Muscle of leg (tissue), 11 donors: ENCODE data around the gene CCT6A. TPM values are rescaled to one million over a fixed set of nuclear protein-coding genes. Genes with fewer than 3 reads are reported as not detected.
"Not testable (repeated sequence)": the region's sequence is repeated elsewhere in the genome, so short reads cannot be mapped to it uniquely, and the experiment has no call there.

Source experiments
- DNase-seq: peaks from one replicate; pipeline ENCODE4 v3.0.0; 2013
- H3K27ac ChIP-seq: one replicate; pipeline ENCODE4 v1.5.1; 2013; ENCODE audit warnings: mild to moderate bottlenecking, low read length, control low read depth
- H3K27me3 ChIP-seq: one replicate; pipeline ENCODE4 v1.6.1; 2013; ENCODE audit warnings: low read length; ENCODE audit not compliant: control insufficient read depth, insufficient read depth
- H3K36me3 ChIP-seq: one replicate; pipeline ENCODE4 v1.6.1; 2013; ENCODE audit warnings: low read length; ENCODE audit not compliant: control insufficient read depth, insufficient read depth
- H3K4me1 ChIP-seq: one replicate; pipeline ENCODE4 v1.6.1; 2013; ENCODE audit warnings: low read length; ENCODE audit not compliant: control insufficient read depth, insufficient read depth
- H3K4me3 ChIP-seq: one replicate; pipeline ENCODE4 v1.5.1; 2013; ENCODE audit warnings: low read length, control low read depth
- H3K9me3 ChIP-seq: replicated peaks from 2 replicates; pipeline ENCODE4 v1.6.1; 2013; ENCODE audit warnings: low read depth, low read length; ENCODE audit not compliant: control insufficient read depth
- WGBS: methylation state at CpG from one replicate; pipeline ENCODE4 v1.1.5; 2013; ENCODE audit warnings: missing lambda C conversion rate; ENCODE audit not compliant: insufficient coverage; 5-methylcytosine and 5-hydroxymethylcytosine counted together
- polyA plus RNA-seq, 8 donors: library from polyadenylated mRNA; unstranded; fragments of 120-200 nt; gene quantifications; one replicate each; pipeline versions ENCODE4 v1.2.1 to v1.2.3, GENCODE V29; 2013; ENCODE audit warnings: inconsistent platforms in 1 of 8, low replicate concordance in 1 of 8; ENCODE audit not compliant: insufficient read length in 8 of 8, insufficient read depth in 1 of 8
- total RNA-seq: library from RNA; stranded (reverse); fragments of 120-200 nt; gene quantifications from one replicate; pipeline ENCODE4 v1.2.4, GENCODE V29; 2013

The CCT6A gene
- total and polyA plus RNA-seq, 9 donors, result 103 to 159 (median 143) TPM

GRCh38 chr7:56048245-56048644 lies 3.3 kb upstream of the CCT6A start:
- H3K4me1 ChIP-seq, result peaks cover 12% of the 10 kb centered on the region

DNA sequence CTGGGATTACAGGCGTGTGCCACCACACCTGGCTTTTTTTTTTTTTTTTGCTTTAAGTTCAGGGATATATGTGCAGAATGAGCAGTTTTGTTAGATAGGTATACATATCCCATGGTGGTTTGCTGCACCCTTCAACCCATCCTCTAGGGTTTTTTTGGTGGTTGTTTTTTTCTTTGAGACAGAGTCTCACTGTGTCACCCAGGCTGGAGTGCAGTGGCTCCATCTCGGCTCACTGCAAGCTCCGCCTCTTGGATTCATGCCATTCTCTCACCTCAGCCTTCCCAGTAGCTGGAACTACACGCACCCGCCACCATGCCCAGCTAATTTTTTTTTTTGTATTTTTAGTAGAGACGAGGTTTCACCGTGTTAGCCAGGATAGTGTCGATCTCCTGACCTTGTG lies 2.8 kb upstream of the CCT6A start:
- H3K9me3 ChIP-seq, H3K36me3 ChIP-seq, DNase-seq, H3K27ac ChIP-seq, H3K27me3 ChIP-seq, H3K4me3 ChIP-seq: not testable (repeated sequence)
- peaks cover 12% of the 10 kb centered on the region for H3K4me1 ChIP-seq
- no CpG with 5 or more reads among the region's 8 CpGs for WGBS

More at GRCh38 chr7:56048245-56048644, 3.3 kb upstream of the CCT6A start:
- no peaks in the 10 kb centered on the region for H3K9me3 ChIP-seq
- H3K4me3 ChIP-seq, result no peak overlapping the region
- H3K36me3 ChIP-seq, result peaks cover 5% of the 10 kb centered on the region
- no CpG with 5 or more reads among the region's 1 CpG for WGBS
- no peaks in the 10 kb centered on the region for H3K27me3 ChIP-seq
- no peak for DNase-seq
- no peak overlapping the region for H3K27ac ChIP-seq

DNA sequence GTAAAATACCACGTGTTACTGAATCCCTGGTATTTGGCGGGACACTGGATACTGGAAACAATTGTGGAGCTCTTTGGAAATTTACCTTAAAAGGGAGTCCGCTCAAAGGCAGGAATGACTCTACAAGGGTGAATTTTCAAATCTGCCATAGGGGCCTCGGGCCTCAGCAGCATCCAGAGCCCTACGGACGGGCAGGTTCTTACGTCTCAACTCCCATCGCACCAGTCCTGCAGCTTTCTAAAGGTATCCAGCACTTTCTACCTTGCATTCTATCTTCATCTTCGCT lies 569 bp upstream of the CCT6A start:
- Histone ChIP-seq H3K4me3 (peak overlapping the region; percentile 98), H3K27me3 (no peaks in the 10 kb centered on the region), H3K9me3 (no peaks in the 10 kb centered on the region), H3K4me1 (peaks cover 12% of the 10 kb centered on the region), H3K27ac (peak overlapping the region; percentile 97), H3K36me3 (peaks cover 16% of the 10 kb centered on the region)
- 3% methylated on average over 6 of the region's 9 CpGs for WGBS
- no peak for DNase-seq

- Histone ChIP-seq H3K4me3 (no peak overlapping the region), H3K4me1 (peaks cover 12% of the 10 kb centered on the region), H3K27me3 (no peaks in the 10 kb centered on the region), H3K9me3 (no peaks in the 10 kb centered on the region), H3K36me3 (peaks cover 32% of the 10 kb centered on the region), H3K27ac (no peak overlapping the region)
- 84% methylated on average over 8 of the region's 9 CpGs for WGBS
- DNase-seq, result no peak
Observed at GRCh38 chr7:56053379-56053778, 1.8 kb downstream of the CCT6A start.

- DNase-seq, result no peak
- Histone ChIP-seq H3K27ac (no peak overlapping the region), H3K9me3 (no peaks in the 10 kb centered on the region), H3K4me1 (peaks cover 12% of the 10 kb centered on the region), H3K27me3 (no peaks in the 10 kb centered on the region), H3K4me3 (no peak overlapping the region), H3K36me3 (peaks cover 38% of the 10 kb centered on the region)
- WGBS, result no CpG with 5 or more reads among the region's 2 CpGs
Observed at GRCh38 chr7:56053993-56054392, 2.4 kb downstream of the CCT6A start.

- Histone ChIP-seq H3K4me3 (no peak overlapping the region), H3K4me1 (no peaks in the 10 kb centered on the region), H3K27ac (no peak overlapping the region), H3K36me3 (peaks cover 45% of the 10 kb centered on the region), H3K9me3 (no peaks in the 10 kb centered on the region), H3K27me3 (no peaks in the 10 kb centered on the region)
- WGBS, result no CpG with 5 or more reads among the region's 2 CpGs
- DNase-seq, result no peak
Observed at GRCh38 chr7:56062382-56062781, 10.8 kb downstream of the CCT6A start.

DNA sequence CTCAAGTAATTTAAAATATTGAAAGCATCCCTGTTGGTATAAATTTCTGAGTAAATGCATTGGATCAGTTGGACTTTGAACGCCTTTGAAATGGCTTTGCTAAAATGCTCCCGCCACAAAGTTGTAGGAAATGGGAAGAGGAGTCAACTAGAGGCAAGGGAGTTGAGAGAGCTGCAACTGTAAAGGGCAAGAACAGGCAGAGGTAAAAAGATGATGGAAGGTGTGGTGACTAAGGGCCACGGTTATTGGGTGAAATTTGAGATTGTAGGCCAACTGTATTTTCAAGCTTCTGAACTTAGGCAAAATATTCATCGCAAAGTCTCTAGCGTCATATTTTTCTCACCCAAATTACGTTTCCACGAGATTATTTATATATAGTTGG lies 11.9 kb downstream of the CCT6A start:
- no peak overlapping the region for H3K4me3 ChIP-seq
- no peaks in the 10 kb centered on the region for H3K27me3 ChIP-seq
- no peaks in the 10 kb centered on the region for H3K4me1 ChIP-seq
- H3K36me3 ChIP-seq, result peaks cover 41% of the 10 kb centered on the region
- WGBS, result 91% methylated on average over 2 of the region's 7 CpGs
- peak overlapping the region; percentile 95 for H3K27ac ChIP-seq
- no peak for DNase-seq
- no peaks in the 10 kb centered on the region for H3K9me3 ChIP-seq

DNA sequence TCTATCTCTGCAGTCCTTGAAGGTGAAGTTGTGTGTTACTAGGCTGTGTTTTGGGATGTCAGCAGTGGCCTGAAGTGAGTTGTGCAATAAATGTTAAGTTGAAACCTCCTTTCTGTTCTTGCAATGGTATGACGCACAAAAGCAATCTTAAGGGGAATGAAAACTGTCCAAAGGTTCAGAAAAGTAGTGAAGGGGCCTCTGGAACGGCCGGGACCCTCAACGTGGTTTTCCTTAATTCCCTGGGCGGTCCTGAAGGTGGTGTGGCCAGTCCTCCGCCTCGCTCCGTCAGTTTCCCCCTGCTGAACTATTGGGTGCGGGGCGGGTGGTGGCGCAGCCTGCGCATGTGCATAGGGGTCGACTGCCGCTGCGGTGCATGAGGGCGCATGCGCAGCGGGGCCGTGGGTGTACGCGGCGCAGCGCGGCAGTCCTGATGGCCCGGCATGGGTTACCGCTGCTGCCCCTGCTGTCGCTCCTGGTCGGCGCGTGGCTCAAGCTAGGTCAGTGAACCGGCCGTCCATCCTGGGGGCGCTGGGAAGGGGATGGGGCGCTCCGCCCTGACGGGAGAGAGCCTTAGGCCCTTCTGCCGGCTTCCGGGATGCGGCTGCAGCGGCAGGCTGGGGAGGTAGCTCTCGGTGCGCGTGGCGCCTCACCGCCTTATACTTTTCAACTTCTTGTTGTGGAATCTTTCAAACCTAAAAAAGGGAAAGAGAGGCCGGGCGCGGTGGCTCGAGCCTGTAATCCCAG lies 12.5 kb downstream of the CCT6A start, which contains the start of gene SUMF2:
Gene SUMF2, plus strand, starts transcription at position 405 of the 744 bp plus-strand sequence. Its CDS starts 26 bp downstream, at position 431.
- Histone ChIP-seq H3K36me3 (peaks cover 42% of the 10 kb centered on the region), H3K4me3 (peak within 1 kb of the TSS; percentile 89), H3K4me1 (no peaks in the 10 kb centered on the region), H3K27me3 (no peaks in the 10 kb centered on the region), H3K27ac (peak within 1 kb of the TSS; percentile 95), H3K9me3 (no peaks in the 10 kb centered on the region)
- WGBS, result under 1% methylated on average over 45 of the region's 49 CpGs
- peak; percentile 96 for DNase-seq

GRCh38 chr7:56066376-56066775 lies 14.8 kb downstream of the CCT6A start:
- H3K27ac ChIP-seq, H3K9me3 ChIP-seq, H3K4me3 ChIP-seq, DNase-seq, H3K27me3 ChIP-seq, H3K4me1 ChIP-seq: not testable (repeated sequence)
- WGBS, result 96% methylated on average over 9 of the region's 13 CpGs
- peaks cover 41% of the 10 kb centered on the region for H3K36me3 ChIP-seq

GRCh38 chr7:56074371-56074791 lies 22.8 kb downstream of the CCT6A start:
- no peak overlapping the region for H3K27ac ChIP-seq
- H3K9me3 ChIP-seq, result no peaks in the 10 kb centered on the region
- 8% methylated on average over 9 of the region's 19 CpGs for WGBS
- DNase-seq, result peak; percentile 87
- H3K4me3 ChIP-seq, result no peak overlapping the region
- no peaks in the 10 kb centered on the region for H3K27me3 ChIP-seq
- H3K36me3 ChIP-seq, result peaks cover 46% of the 10 kb centered on the region
- H3K4me1 ChIP-seq, result peaks cover 22% of the 10 kb centered on the region

DNA sequence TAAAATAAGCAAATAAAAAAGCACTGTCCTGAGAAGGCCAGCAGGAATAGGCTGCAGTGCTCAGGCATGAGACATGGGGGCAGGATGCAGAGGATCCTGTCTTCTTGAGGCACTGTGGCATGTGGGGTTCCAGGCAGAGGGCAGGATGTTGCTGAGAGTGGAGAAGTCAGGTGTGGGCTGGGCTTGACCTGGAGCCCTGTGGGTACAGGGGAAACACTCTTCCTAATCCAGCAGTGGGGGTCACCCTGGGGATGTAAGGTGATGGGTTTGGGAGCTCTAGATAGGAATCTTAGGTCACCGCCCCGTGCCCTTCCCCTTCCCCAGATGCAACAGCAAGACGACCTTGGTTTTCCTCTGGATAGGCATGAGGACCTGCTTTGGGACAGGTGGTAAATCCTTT lies 26.1 kb downstream of the CCT6A start:
- Histone ChIP-seq H3K4me1 (peaks cover 38% of the 10 kb centered on the region), H3K9me3 (no peaks in the 10 kb centered on the region), H3K36me3 (peaks cover 51% of the 10 kb centered on the region), H3K27me3 (no peaks in the 10 kb centered on the region), H3K27ac (peak overlapping the region; percentile 42), H3K4me3 (no peak overlapping the region)
- WGBS, result no CpG with 5 or more reads among the region's 3 CpGs
- no peak for DNase-seq
